GM19467 (cell line): ENCODE results near the gene PGLYRP3.
"Not testable (repeated sequence)": the region's sequence is repeated elsewhere in the genome, so short reads cannot be mapped to it uniquely, and the experiment has no call there.

Experiments used
- ATAC-seq: cut with Tn5 transposase; IDR thresholded peaks from one replicate; pipeline ENCODE4 v1.9.1; 2021; ENCODE audit warnings: mild to moderate bottlenecking, moderate library complexity; ENCODE audit not compliant: unreplicated experiment

PGLYRP3 gene

GRCh38 chr1:153318145-153318544 is 5.4 kb upstream of the PGLYRP3 start:
- not testable (repeated sequence) for ATAC-seq

DNA sequence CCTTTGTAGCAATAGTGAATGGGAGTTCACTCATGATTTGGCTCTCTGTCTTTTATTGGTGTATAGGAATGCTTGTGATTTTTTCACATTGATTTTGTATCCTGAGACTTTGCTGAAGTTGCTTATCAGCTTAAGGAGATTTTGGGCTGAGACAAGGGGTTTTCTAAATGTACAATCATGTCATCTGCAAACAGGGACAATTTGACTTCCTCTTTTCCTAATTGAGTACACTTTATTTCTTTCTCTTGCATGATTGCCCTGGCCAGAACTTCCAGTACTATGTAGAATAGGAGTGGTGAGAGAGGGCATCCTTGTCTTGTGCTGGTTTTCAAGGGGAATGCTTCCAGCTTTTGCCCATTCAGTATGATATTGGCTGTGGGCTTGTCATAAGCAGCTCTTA is 3.3 kb upstream of the PGLYRP3 start:
- ATAC-seq: not testable (repeated sequence)

DNA sequence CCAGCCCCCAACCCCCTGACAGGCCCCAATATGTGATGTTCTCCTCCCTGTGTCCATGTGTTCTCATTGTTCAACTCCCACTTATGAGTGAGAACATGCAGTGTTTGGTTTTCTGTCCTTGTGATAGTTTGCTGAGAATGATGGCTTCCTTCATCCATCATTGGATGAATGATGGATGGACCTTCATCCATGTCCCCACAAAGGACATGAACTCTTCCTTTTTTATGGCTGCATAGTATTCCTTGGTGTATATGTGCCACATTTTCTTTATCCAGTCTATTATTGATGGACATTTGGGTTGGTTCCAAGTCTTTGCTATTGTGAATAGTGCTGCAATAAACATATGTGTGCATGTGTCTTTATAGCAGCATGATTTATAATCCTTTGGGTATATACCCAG is 1.6 kb upstream of the PGLYRP3 start:
- ATAC-seq: not testable (repeated sequence)

GRCh38 chr1:153313288-153313687 is 536 bp upstream of the PGLYRP3 start:
- no peak for ATAC-seq

GRCh38 chr1:153310526-153310925 is 2.2 kb downstream of the PGLYRP3 start:
- ATAC-seq: no peak

DNA sequence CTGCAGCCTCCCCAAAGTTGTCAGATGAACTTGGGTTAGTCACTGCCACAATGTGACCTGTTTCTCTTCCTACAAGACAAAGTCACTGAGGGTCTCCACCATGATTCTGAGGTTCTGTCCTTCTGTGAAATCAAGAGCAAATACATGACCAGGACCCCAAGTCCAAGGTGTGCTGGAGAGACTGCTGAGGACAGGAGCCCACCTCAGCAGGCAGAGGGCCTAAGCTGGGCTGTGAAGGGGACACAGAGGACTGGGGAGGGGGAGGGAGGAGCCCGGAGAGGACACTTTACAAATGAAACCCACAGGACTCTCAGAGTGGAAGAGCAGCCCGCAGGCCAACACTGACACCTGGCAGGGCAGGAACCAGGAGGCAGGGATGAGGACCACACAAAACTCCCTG is 3.3 kb downstream of the PGLYRP3 start:
- ATAC-seq: no peak

GRCh38 chr1:153308540-153308939 is 4.2 kb downstream of the PGLYRP3 start:
- ATAC-seq: no peak

DNA sequence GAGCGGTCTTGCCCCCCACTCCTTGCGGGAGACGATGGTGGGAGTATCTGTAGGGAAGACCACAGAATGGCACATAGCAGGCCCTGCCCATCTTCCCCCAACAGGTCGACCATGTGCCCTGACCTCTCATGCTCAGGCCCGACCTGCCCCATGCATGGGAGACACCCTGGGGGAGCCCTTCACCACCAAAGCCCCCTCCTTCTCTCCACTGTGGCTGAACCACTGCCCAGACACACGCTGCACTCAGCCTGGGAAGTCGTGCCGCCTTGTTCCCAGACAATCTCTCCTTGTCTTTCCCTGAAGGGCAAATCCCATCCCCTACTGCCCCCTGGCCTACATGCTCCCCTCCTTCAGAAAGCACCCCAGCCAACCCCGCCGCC is 5.5 kb downstream of the PGLYRP3 start:
- ATAC-seq: no peak

- no peak for ATAC-seq
Observed at GRCh38 chr1:153306303-153307220, 6.2 kb downstream of the PGLYRP3 start.

- no peak for ATAC-seq
Observed at GRCh38 chr1:153305682-153306081, 7.1 kb downstream of the PGLYRP3 start.

GRCh38 chr1:153302308-153302707 is 10.4 kb downstream of the PGLYRP3 start:
- no peak for ATAC-seq

DNA sequence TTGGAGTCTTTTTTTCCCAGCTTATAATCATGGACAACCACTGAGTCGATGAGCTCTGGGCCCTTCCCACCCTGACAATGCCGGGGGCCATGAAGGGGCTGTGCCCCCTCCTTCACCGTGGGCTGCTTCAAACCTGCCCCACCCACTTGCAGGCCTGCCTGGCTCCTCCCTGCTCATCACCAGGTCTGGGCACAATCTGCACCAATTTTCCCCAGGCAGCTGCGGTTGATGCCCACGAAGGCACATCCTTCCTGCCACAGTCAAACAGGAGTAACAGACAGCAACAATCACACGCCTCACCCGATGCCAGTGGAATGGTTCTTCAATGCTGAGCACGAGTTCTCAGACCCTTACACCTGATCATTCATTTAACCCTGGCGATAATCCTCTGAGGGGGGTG is 18.9 kb downstream of the PGLYRP3 start:
- no peak for ATAC-seq

DNA sequence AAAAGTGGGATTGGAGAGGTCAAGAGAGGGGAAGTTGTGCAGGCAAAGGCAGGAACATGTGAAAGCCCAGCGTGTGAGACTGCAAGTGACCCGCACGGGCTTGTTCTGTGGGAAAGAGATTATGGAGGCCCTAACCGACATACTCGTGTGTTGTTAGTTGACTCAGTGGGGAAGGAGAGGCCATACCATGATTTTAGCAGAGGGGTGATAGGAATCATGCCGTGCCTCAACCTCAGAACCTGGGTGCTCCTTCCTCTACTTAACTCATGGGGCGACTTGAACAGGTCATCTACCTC is 19.3 kb downstream of the PGLYRP3 start:
- no peak for ATAC-seq

DNA sequence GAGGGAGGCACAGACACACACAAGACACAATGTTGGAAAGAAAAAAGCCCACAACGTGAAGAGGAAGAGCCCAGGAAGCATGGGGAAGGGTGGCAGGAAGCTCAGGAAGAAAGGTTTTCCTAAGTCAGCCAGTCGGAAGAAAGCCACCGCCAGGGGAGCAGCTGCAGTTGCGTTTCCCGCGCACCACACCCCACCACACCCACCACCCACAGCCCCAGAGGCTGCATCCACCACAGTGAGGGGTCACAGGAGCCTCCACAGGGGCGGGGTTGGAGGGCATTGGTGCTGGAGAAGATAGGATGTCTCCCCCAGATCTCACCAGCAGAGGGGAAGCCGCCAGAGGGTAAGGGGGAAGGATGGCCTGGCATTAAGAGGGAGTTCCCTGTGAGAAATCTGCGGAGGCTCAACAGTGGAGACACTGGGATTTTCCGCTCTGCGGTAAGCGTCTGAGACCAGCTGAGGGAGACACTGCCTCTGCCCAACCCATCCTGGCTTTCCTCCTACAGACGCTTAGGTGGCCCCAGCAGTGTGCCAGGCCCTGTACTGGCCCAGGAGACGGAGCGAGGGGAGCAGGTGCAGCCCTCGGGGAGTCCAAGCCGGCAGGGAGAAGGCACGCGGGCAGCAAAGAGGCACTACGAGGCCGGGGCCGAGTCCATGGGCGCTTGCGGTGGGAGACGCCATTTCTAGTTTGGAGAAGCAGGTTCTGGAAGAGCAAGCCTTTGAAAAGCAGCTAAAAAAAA is 19.8 kb downstream of the PGLYRP3 start:
- no peak for ATAC-seq

DNA sequence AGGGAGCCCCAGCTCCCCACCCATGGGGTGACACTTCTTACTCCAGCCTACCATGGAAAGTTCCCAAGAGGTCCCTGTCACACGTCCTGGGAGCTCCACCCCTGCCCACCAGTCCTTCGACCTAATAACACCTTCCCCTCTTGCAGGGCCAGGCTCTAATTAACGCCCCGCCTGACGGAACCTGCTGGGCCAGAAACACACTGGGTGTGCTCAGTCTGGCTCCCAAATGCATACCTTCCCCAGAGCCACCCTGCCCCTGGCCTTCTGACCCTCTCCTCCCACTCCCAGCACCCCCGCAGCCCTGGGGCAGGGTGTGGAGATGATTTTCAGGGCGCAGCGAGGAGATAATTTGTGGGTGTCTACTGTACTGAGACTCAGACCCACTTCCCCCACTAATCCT is 20.6 kb downstream of the PGLYRP3 start:
- ATAC-seq: no peak

DNA sequence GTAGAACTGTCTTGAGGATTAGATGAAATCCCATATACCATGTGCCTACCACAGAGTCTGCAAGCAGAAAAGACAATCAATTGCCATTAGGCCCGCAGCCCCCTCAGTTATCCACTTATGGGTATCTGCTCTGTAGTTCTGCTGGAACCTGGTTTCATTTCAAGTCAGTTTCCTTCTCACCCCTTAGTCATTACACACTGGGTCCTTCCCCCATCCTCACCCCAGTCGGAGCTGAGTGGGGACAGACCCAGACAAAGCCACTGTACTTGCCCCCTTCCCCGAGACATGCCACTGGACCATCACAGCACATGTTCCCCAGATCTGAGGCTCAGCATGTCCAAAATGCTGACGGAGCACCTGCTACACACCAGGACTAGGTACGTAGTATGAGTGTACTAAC is 21.2 kb downstream of the PGLYRP3 start:
- ATAC-seq: no peak

GRCh38 chr1:153288634-153289275 is 24.0 kb downstream of the PGLYRP3 start:
- ATAC-seq: no peak

DNA sequence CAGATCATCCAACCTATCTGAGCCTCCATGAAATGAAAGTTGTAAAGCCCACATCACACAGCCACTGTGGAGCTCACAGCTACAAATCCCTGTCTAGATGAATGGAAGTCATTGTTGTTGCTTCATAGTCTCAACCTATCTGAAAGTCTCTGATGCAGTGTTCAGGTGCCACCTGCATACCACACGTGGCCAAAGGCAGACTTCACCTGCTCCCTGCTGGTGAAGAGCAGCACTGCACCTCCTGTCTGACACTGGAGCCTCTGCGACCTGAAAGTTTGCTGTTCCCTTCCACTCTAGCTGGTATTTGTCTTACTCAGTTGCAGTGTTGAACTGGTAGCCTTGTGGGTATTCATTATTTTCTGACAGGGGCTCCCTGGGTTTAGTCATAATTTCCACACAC is 34.9 kb downstream of the PGLYRP3 start:
- peak; percentile 79 for ATAC-seq

- ATAC-seq: no peak
Observed at GRCh38 chr1:153272186-153272585, 40.6 kb downstream of the PGLYRP3 start.

DNA sequence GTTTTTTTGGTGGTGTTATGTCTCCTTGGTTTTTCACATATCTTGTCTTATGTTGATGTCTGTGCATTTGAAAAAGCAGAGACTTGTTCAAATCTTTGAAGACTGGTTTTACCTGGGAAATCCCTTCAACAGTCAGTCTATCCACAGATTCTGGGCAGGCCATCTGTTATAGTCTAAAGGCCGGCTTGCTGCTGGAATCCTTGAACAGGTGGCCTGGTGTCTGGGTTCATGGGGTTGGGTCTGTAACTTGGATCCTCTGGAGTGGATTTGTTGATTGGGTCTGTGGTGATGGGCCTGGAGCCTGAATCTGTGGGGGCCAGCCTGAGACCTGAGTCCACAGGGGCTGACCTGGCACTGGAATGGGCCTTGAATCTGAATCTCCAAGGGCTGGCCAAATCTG is 41.0 kb downstream of the PGLYRP3 start:
- no peak for ATAC-seq

DNA sequence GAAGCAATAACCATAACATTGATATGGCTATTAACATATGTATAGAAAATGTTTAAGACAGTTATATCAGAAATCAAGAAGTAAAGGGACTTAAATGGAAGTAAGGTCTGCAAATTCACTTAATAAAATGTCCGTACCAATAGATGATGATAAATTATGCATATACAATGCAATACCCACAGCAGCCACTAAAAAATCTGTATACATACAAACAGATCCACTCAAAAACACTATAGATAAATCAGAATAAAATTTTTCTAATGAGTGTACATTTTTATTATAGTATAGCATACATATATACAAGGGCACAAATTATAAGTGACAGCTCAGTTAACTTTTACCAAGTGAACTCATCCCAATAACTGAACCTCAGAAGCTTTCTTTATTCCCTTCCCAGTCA is 47.3 kb downstream of the PGLYRP3 start:
- ATAC-seq: no peak
